SK-N-SH treated with all-trans-retinoic acid at 6 μM for 48 hours (cell line): ENCODE results near the gene LILRA1.
"Not testable (repeated sequence)": the region's sequence is repeated elsewhere in the genome, so short reads cannot be mapped to it uniquely, and the experiment has no call there.

Source experiments
- ATAC-seq: fragments of 200-7000 bp; cut with Tn5 transposase; 3 replicates; pipeline ENCODE4 v1.9.1; 2020; ENCODE audit warnings: mild to moderate bottlenecking, moderate library complexity
- ARNTL ChIP-seq: fragments of 450-650 bp; formaldehyde crosslinking; IDR thresholded peaks from 2 replicates; pipeline ENCODE4 v1.5.0; 2020; ENCODE audit warnings: low read depth, mild to moderate bottlenecking, moderate library complexity, borderline replicate concordance
- BACH2 ChIP-seq: fragments of 250-450 bp; sonication (Bioruptor Pico); IDR thresholded peaks from 2 replicates; pipeline ENCODE4 v1.9.0; 2021; ENCODE audit warnings: mild to moderate bottlenecking, borderline replicate concordance
- CREB5 ChIP-seq: fragments of 250-450 bp; sonication (Bioruptor Pico); IDR thresholded peaks from 2 replicates; pipeline ENCODE4 v1.5.1; 2020; ENCODE audit warnings: low read depth, mild to moderate bottlenecking, moderate library complexity
- CSDC2 ChIP-seq: fragments of 250-450 bp; sonication (Bioruptor Pico); IDR thresholded peaks from 2 replicates; pipeline ENCODE4 v1.5.0; 2020; ENCODE audit warnings: mild to moderate bottlenecking, moderate library complexity
- CSRNP3 ChIP-seq: fragments of 250-450 bp; sonication (Bioruptor Pico); IDR thresholded peaks from 2 replicates; pipeline ENCODE4 v1.5.1; 2021; ENCODE audit warnings: mild to moderate bottlenecking, moderate library complexity
- ESRRG ChIP-seq: fragments of 250-450 bp; sonication (Bioruptor Pico); IDR thresholded peaks from 2 replicates; pipeline ENCODE4 v1.6.1; 2021; ENCODE audit warnings: mild to moderate bottlenecking
- GLIS3 ChIP-seq: fragments of 250-450 bp; sonication (Bioruptor Pico); IDR thresholded peaks from 2 replicates; pipeline ENCODE4 v1.5.0; 2020; ENCODE audit warnings: mild to moderate bottlenecking, moderate library complexity
- ISL1 ChIP-seq: fragments of 250-450 bp; sonication (Bioruptor Pico); IDR thresholded peaks from 2 replicates; pipeline ENCODE4 v2.1.2; 2022; ENCODE audit warnings: mild to moderate bottlenecking, moderate library complexity
- OSR1 ChIP-seq: fragments of 250-450 bp; sonication (Bioruptor Pico); IDR thresholded peaks from 2 replicates; pipeline ENCODE4 v1.8.0; 2022; ENCODE audit warnings: moderate library complexity, mild to moderate bottlenecking, inconsistent platforms
- PATZ1 ChIP-seq: fragments of 250-450 bp; sonication (Bioruptor Pico); IDR thresholded peaks from 2 replicates; pipeline ENCODE4 v1.8.0; 2020; ENCODE audit warnings: mild to moderate bottlenecking, moderate library complexity, borderline replicate concordance
- POU6F1 ChIP-seq: fragments of 250-450 bp; sonication (Bioruptor Pico); IDR thresholded peaks from 2 replicates; pipeline ENCODE4 v1.8.0; 2021; ENCODE audit warnings: low read depth, mild to moderate bottlenecking, moderate library complexity, borderline replicate concordance
- PPARA ChIP-seq: fragments of 250-450 bp; sonication (Bioruptor Pico); IDR thresholded peaks from 2 replicates; pipeline ENCODE4 v1.5.0; 2020; ENCODE audit warnings: mild to moderate bottlenecking, borderline replicate concordance
- RARB ChIP-seq: fragments of 250-450 bp; sonication (Bioruptor Pico); IDR thresholded peaks from 2 replicates; pipeline ENCODE4 v1.8.0; 2021; ENCODE audit warnings: mild to moderate bottlenecking, moderate library complexity
- SNAI2 ChIP-seq: fragments of 250-450 bp; sonication (Bioruptor Pico); IDR thresholded peaks from 2 replicates; pipeline ENCODE4 v1.5.0; 2020; ENCODE audit warnings: mild to moderate bottlenecking, moderate library complexity
- TCF4 ChIP-seq: fragments of 250-450 bp; sonication (Bioruptor Pico); IDR thresholded peaks from 2 replicates; pipeline ENCODE4 v1.8.0; 2021; ENCODE audit warnings: mild to moderate bottlenecking, moderate library complexity, borderline replicate concordance
- TOX ChIP-seq: fragments of 250-450 bp; sonication (Bioruptor Pico); IDR thresholded peaks from 2 replicates; pipeline ENCODE4 v1.8.0; 2021; ENCODE audit warnings: mild to moderate bottlenecking, moderate library complexity, borderline replicate concordance
- TSHZ2 ChIP-seq: fragments of 250-450 bp; sonication (Bioruptor Pico); IDR thresholded peaks from 2 replicates; pipeline ENCODE4 v1.5.0; 2020; ENCODE audit warnings: mild to moderate bottlenecking, moderate library complexity
- ZC3H10 ChIP-seq: fragments of 250-450 bp; sonication (Bioruptor Pico); IDR thresholded peaks from 2 replicates; pipeline ENCODE4 v1.5.1; 2021; ENCODE audit warnings: mild to moderate bottlenecking, moderate library complexity
- ZFP30 ChIP-seq: fragments of 450-650 bp; formaldehyde crosslinking; IDR thresholded peaks from 2 replicates; pipeline ENCODE4 v1.5.0; 2022; ENCODE audit warnings: mild to moderate bottlenecking, moderate library complexity
- ZNF565 ChIP-seq: fragments of 450-650 bp; formaldehyde crosslinking; conservative IDR thresholded peaks from 2 replicates; pipeline ENCODE4 v1.5.0; 2020; ENCODE audit warnings: low read depth, mild to moderate bottlenecking, moderate library complexity
- ZNF70 ChIP-seq: fragments of 450-650 bp; formaldehyde crosslinking; IDR thresholded peaks from 2 replicates; pipeline ENCODE4 v1.5.0; 2020; ENCODE audit warnings: mild to moderate bottlenecking, moderate library complexity
- ZNF8 ChIP-seq: fragments of 450-650 bp; formaldehyde crosslinking; IDR thresholded peaks from 2 replicates; pipeline ENCODE4 v1.5.0; 2020; ENCODE audit warnings: mild to moderate bottlenecking, moderate library complexity

Gene LILRA1

GRCh38 chr19:54571715-54572615 is 21.5 kb upstream of the LILRA1 start:
- ATAC-seq: not testable (repeated sequence)

- no peak for TF ChIP-seq BACH2
- TF ChIP-seq RARB: no peak
- no peak for TF ChIP-seq TOX
- TF ChIP-seq POU6F1: no peak
- TF ChIP-seq GLIS3 (CRISPR knock-in tag): no peak
- TF ChIP-seq CSDC2 (CRISPR knock-in tag): no peak
- TF ChIP-seq PPARA (CRISPR knock-in tag): no peak
- TF ChIP-seq TCF4 (CRISPR knock-in tag): no peak
- no peak for TF ChIP-seq CSRNP3 (CRISPR knock-in tag)
- TF ChIP-seq PATZ1: no peak
- no peak for TF ChIP-seq ZFP30
- TF ChIP-seq OSR1: no peak
- TF ChIP-seq TSHZ2 (CRISPR knock-in tag): no peak
- no peak for TF ChIP-seq SNAI2 (CRISPR knock-in tag)
- TF ChIP-seq ISL1 (CRISPR knock-in tag): no peak
- no peak for TF ChIP-seq ZC3H10 (CRISPR knock-in tag)
- no peak for TF ChIP-seq ZNF565
- TF ChIP-seq, all 23 proteins: peak for 0
- no peak for ATAC-seq
Measured at GRCh38 chr19:54572696-54573311, 20.6 kb upstream of the LILRA1 start.

GRCh38 chr19:54573330-54573872 is 20.0 kb upstream of the LILRA1 start, which contains the start of gene LILRA2:
Gene LILRA2 (plus strand): TSS chr19:54573790. CDS start chr19:54573879, 89 bp downstream.
- no peak for TF ChIP-seq ISL1 (CRISPR knock-in tag)
- TF ChIP-seq PPARA (CRISPR knock-in tag): no peak
- TF ChIP-seq CREB5: no peak
- TF ChIP-seq ZNF565: no peak
- ATAC-seq: no peak

GRCh38 chr19:54574051-54574450 is 19.4 kb upstream of the LILRA1 start:
- no peak for ATAC-seq
- TF ChIP-seq ESRRG (no peak), RARB (no peak), CREB5 (no peak), ZNF8 (CRISPR knock-in tag) (no peak), TSHZ2 (CRISPR knock-in tag) (no peak), TCF4 (CRISPR knock-in tag) (no peak), ARNTL (no peak), ISL1 (CRISPR knock-in tag) (no peak), ZC3H10 (CRISPR knock-in tag) (no peak), ZNF565 (no peak), ZNF70 (CRISPR knock-in tag) (no peak)
